ENCODE measurements around the gene SAA2. TPM values are rescaled to one million over a fixed set of nuclear protein-coding genes. Genes with fewer than 3 reads are reported as not detected.

SAA2 gene
- total RNA-seq, 1 donor from 2014 or later, result 20.3 TPM

Other genes starting within 250 kb of the SAA2 start
- gene SERGEF, start 235.6 kb downstream of the SAA2 start, total RNA-seq, result 39.7 TPM
- gene TPH1, start 202.4 kb downstream of the SAA2 start, total RNA-seq, result 0.14 TPM
- 7.9 TPM for gene SAAL1, start 142.6 kb downstream of the SAA2 start, total RNA-seq
- gene MRGPRX3, start 116.1 kb downstream of the SAA2 start, total RNA-seq, result 0.17 TPM
- not detected for gene MRGPRX4, start 75.8 kb downstream of the SAA2 start, total RNA-seq
- 0.40 TPM for gene SAA4, start 11.9 kb downstream of the SAA2 start, total RNA-seq
- 19.3 TPM for gene SAA1, start 17.6 kb upstream of the SAA2 start, total RNA-seq
- 13.5 TPM for gene HPS5, start 73.5 kb upstream of the SAA2 start, total RNA-seq
- gene GTF2H1, start 73.9 kb upstream of the SAA2 start, total RNA-seq, result 35.7 TPM
- gene LDHA, start 145.9 kb upstream of the SAA2 start, total RNA-seq, result 298 TPM
- 0.89 TPM for gene LDHC, start 163.7 kb upstream of the SAA2 start, total RNA-seq
- not detected for gene LDHAL6A, start 207.2 kb upstream of the SAA2 start, total RNA-seq